PC-3 (cell line): ENCODE results near the gene TPM4. TPM values are rescaled to one million over a fixed set of nuclear protein-coding genes. Genes with fewer than 3 reads are reported as not detected.

Experiments
- ATAC-seq: fragments of 200-7000 bp; cut with Tn5 transposase; 2 replicates; pipeline ENCODE4 v1.9.1; 2020; ENCODE audit warnings: mild to moderate bottlenecking, moderate library complexity
- BruUV-seq: library from RNA; stranded (reverse); fragments of 400-500 nt; replicated peaks from 2 replicates; lab custom pipeline; 2021; lab: Mats Ljungman, UMichigan
- CTCF ChIA-PET: fragments of 300-600 bp; sonication (Branson Sonifier 250); formaldehyde crosslinking; loops from one replicate; lab custom pipeline; 2022; ENCODE audit warnings: antibody characterized with exemption; lab: Charles Lee
- POLR2A ChIA-PET: fragments of 300-600 bp; sonication (Branson Sonifier 250); formaldehyde crosslinking; loops from one replicate; lab custom pipeline; 2022; ENCODE audit warnings: antibody characterized with exemption; ENCODE audit not compliant: unreplicated experiment; lab: Charles Lee
- DNase-seq: peaks from one replicate; pipeline ENCODE4 v3.0.0-alpha.2; 2015
- H2AFZ ChIP-seq: fragments of 300-600 bp; sonication (generic); 2 replicates; pipeline ENCODE4 v1.6.0; 2016; ENCODE audit warnings: antibody characterized with exemption, low read length
- H3F3A ChIP-seq: fragments of 300-600 bp; sonication (generic); one replicate; pipeline ENCODE4 v1.6.0; 2017; ENCODE audit warnings: antibody characterized with exemption, low read length, control low read depth, mild to moderate bottlenecking; ENCODE audit not compliant: unreplicated experiment
- H3K27ac ChIP-seq: fragments of 300-600 bp; sonication (generic); 2 replicates; pipeline ENCODE4 v1.5.1; 2016; ENCODE audit warnings: mild to moderate bottlenecking, low read length
- H3K27me3 ChIP-seq: fragments of 300-600 bp; sonication (generic); 2 replicates; pipeline ENCODE4 v1.6.1; 2016; ENCODE audit warnings: low read length, mixed read lengths
- H3K36me3 ChIP-seq: fragments of 300-600 bp; sonication (generic); 2 replicates; pipeline ENCODE4 v1.6.1; 2016; ENCODE audit warnings: low read depth, mixed run types, low read length, mixed read lengths
- H3K4me1 ChIP-seq: fragments of 300-600 bp; sonication (generic); 2 replicates; pipeline ENCODE4 v1.5.1; 2016; ENCODE audit warnings: low read length; ENCODE audit not compliant: insufficient read depth
- H3K4me2 ChIP-seq: fragments of 300-600 bp; sonication (generic); 2 replicates; pipeline ENCODE4 v1.6.0; 2016; ENCODE audit warnings: low read length
- H3K4me3 ChIP-seq: fragments of 300-600 bp; sonication (generic); 2 replicates; pipeline ENCODE4 v1.5.1; 2016; ENCODE audit warnings: mild to moderate bottlenecking, low read length, mixed read lengths
- H3K79me2 ChIP-seq: fragments of 300-600 bp; sonication (generic); 2 replicates; pipeline ENCODE4 v1.6.1; 2017; ENCODE audit warnings: low read length, mixed read lengths
- H3K9ac ChIP-seq: fragments of 300-600 bp; sonication (generic); 2 replicates; pipeline ENCODE4 v1.6.0; 2016; ENCODE audit warnings: mild to moderate bottlenecking, low read length
- H3K9me2 ChIP-seq: fragments of 300-600 bp; sonication (generic); replicated peaks from 2 replicates; pipeline ENCODE4 v1.6.1; 2016; ENCODE audit warnings: mixed run types, low read length, mixed read lengths
- H3K9me3 ChIP-seq: fragments of 300-600 bp; sonication (generic); 2 replicates; pipeline ENCODE4 v1.6.1; 2016; ENCODE audit warnings: low read length, mixed read lengths
- H4K20me1 ChIP-seq: fragments of 300-600 bp; sonication (generic); 2 replicates; pipeline ENCODE4 v1.6.1; 2016; ENCODE audit warnings: low read length, mixed read lengths
- EZH2 ChIP-seq: fragments of 300-600 bp; sonication (generic); IDR thresholded peaks from one replicate; pipeline ENCODE4 v1.6.1; 2017; ENCODE audit warnings: antibody characterized with exemption, mild to moderate bottlenecking, low read length; ENCODE audit not compliant: unreplicated experiment
- EZH2phosphoT487 ChIP-seq: fragments of 300-600 bp; sonication (generic); IDR thresholded peaks from 2 replicates; pipeline ENCODE4 v1.6.1; 2018; ENCODE audit warnings: mild to moderate bottlenecking, antibody characterized with exemption, low read length, borderline replicate concordance
- intact Hi-C: fragments of 100-400 bp; cut with micrococcal nuclease; formaldehyde crosslinking; loops from 2 replicates; pipeline ENCODE4 v1.9.0; 2023
- total RNA-seq: library from RNA; depleted of rRNA; stranded (reverse); fragments of >200 nt; gene quantifications from 2 replicates; pipeline ENCODE4 v1.2.3, GENCODE V29; 2014
- TF ChIP-seq, protein P1 (sequence below): fragments of 300-600 bp; sonication (generic); conservative IDR thresholded peaks from 2 replicates; pipeline ENCODE4 v1.5.1; 2017; ENCODE audit warnings: antibody characterized with exemption, low read depth, mild to moderate bottlenecking, low read length

Gene TPM4
- total RNA-seq, 1 experiment from 2014 or later: 135 TPM

DNA sequence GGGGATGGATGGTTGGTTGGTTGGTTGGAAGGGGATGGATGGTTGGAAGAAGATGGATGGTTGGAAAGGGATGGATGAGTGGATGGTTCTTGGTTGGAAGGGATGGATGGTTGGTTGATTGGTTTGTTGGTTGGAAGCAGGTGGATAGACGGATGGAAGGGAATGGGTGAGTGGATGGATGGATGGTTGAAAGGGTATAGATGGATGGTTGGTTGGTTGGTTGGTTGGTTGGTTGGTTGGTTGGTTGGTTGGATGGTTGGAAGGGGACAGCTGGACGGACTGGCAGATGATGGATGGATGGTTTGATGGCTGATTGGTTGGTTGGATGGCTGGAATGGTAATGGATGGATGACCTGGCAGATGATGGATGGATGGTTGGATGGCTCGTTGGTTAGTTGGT, 55.4 kb downstream of the TPM4 start:
- no peak overlapping the region for H3K27ac ChIP-seq
- H3F3A ChIP-seq: no peaks in the 10 kb centered on the region
- intact Hi-C loops: no loop called here
- H3K27me3 ChIP-seq: no peaks in the 10 kb centered on the region
- no peak overlapping the region for H3K4me3 ChIP-seq
- no TSS peak for BruUV-seq
- ChIA-PET POLR2A (no interaction called here), CTCF (no interaction called here)
- H3K4me1 ChIP-seq: no peaks in the 10 kb centered on the region
- no peak overlapping the region for H2AFZ ChIP-seq
- H3K4me2 ChIP-seq: no peak overlapping the region
- TF ChIP-seq EZH2 (no peak), EZH2phosphoT487 (no peak)
- TF ChIP-seq, protein P1, sequence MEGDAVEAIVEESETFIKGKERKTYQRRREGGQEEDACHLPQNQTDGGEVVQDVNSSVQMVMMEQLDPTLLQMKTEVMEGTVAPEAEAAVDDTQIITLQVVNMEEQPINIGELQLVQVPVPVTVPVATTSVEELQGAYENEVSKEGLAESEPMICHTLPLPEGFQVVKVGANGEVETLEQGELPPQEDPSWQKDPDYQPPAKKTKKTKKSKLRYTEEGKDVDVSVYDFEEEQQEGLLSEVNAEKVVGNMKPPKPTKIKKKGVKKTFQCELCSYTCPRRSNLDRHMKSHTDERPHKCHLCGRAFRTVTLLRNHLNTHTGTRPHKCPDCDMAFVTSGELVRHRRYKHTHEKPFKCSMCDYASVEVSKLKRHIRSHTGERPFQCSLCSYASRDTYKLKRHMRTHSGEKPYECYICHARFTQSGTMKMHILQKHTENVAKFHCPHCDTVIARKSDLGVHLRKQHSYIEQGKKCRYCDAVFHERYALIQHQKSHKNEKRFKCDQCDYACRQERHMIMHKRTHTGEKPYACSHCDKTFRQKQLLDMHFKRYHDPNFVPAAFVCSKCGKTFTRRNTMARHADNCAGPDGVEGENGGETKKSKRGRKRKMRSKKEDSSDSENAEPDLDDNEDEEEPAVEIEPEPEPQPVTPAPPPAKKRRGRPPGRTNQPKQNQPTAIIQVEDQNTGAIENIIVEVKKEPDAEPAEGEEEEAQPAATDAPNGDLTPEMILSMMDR: no peak
- ATAC-seq (no peak), DNase-seq (no peak)
- H3K9me2 ChIP-seq: no peaks in the 10 kb centered on the region
- H4K20me1 ChIP-seq: no peaks in the 10 kb centered on the region
- no peak overlapping the region for H3K9ac ChIP-seq
- H3K79me2 ChIP-seq: no peaks in the 10 kb centered on the region
- H3K9me3 ChIP-seq: no peaks in the 10 kb centered on the region
- H3K36me3 ChIP-seq: peaks cover 62% of the 10 kb centered on the region

DNA sequence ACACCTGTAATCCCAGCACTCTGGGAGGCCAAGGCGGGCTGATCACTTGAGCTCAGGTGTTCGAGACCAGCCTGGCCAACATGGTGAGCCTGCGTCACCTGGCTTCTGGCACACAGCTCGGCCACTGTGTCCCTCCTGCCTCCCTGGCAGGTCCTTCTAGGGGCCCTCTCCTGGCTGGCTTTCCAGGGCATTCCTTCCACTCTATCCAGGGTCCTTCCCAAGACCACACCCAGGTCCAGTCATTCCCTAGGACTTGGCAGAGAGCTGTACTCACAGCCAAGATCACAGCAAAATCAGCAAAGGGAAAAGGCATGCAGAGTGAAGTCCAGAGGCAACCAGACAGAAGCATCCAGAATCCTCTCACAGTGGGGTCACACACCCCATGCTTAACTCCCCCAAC, 57.5 kb downstream of the TPM4 start:
- peaks cover 43% of the 10 kb centered on the region for H3K36me3 ChIP-seq
- peak; percentile 62 for ATAC-seq
- TF ChIP-seq EZH2 (no peak), EZH2phosphoT487 (no peak)
- TF ChIP-seq, protein P1: no peak
- ChIA-PET CTCF (no interaction called here), POLR2A (no interaction called here)
- no peaks in the 10 kb centered on the region for H3K4me1 ChIP-seq
- H3K4me2 ChIP-seq: no peak overlapping the region
- no peaks in the 10 kb centered on the region for H3K9me2 ChIP-seq
- no peaks in the 10 kb centered on the region for H3K79me2 ChIP-seq
- no peaks in the 10 kb centered on the region for H4K20me1 ChIP-seq
- H3K9me3 ChIP-seq: no peaks in the 10 kb centered on the region
- intact Hi-C loops: no loop called here
- H3K4me3 ChIP-seq: no peak overlapping the region
- no peak overlapping the region for H3K27ac ChIP-seq
- no peak overlapping the region for H2AFZ ChIP-seq
- H3F3A ChIP-seq: no peaks in the 10 kb centered on the region
- H3K27me3 ChIP-seq: no peaks in the 10 kb centered on the region
- BruUV-seq: no TSS peak
- DNase-seq: no peak
- H3K9ac ChIP-seq: no peak overlapping the region

DNA sequence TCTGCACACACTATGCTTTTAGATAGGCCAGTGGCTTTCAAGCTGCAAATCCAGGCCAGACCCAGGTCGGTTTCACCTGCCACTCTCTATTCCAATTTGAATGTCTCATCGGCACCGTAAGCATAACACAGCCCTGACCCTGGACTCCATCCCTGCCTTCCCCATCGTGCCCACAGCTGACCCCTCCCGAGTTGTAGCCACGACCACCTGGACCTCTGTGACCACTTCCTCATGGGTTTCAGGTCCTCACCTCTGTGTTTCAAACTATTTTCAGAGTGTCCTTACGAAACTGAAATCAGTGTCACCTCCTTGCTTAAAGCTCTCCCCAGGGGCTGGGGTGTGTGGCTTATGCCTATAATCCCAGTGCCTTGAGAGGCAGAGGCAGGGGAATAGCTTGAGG, 58.2 kb downstream of the TPM4 start:
- TF ChIP-seq EZH2phosphoT487: no peak
- TF ChIP-seq EZH2: no peak
- TF ChIP-seq, protein P1: no peak
- Histone ChIP-seq H3K36me3 (peaks cover 36% of the 10 kb centered on the region), H3F3A (no peaks in the 10 kb centered on the region), H3K27me3 (no peaks in the 10 kb centered on the region), H3K4me2 (no peak overlapping the region), H3K27ac (no peak overlapping the region), H3K79me2 (no peaks in the 10 kb centered on the region), H2AFZ (no peak overlapping the region), H3K9ac (no peak overlapping the region), H3K9me3 (no peaks in the 10 kb centered on the region), H3K9me2 (no peaks in the 10 kb centered on the region), H3K4me1 (no peaks in the 10 kb centered on the region), H3K4me3 (no peak overlapping the region), H4K20me1 (no peaks in the 10 kb centered on the region)
- ChIA-PET POLR2A (no interaction called here), CTCF (no interaction called here)
- intact Hi-C loops: no loop called here
- DNase-seq: no peak
- BruUV-seq: no TSS peak
- no peak for ATAC-seq
